ENCODE measurements around the gene CRB1. TPM values are rescaled to one million over a fixed set of nuclear protein-coding genes. Genes with fewer than 3 reads are reported as not detected.
A peak's percentile ranks its signal among the peaks of the same experiment; 100 is the strongest.

Gene CRB1
- total and polyA plus RNA-seq, 2 experiments from 2014 or later: 0.27 to 0.56 TPM

GRCh38 chr1:197321811-197322210 lies 53.8 kb downstream of the CRB1 start (continued):
- TF ChIP-seq, protein P1, sequence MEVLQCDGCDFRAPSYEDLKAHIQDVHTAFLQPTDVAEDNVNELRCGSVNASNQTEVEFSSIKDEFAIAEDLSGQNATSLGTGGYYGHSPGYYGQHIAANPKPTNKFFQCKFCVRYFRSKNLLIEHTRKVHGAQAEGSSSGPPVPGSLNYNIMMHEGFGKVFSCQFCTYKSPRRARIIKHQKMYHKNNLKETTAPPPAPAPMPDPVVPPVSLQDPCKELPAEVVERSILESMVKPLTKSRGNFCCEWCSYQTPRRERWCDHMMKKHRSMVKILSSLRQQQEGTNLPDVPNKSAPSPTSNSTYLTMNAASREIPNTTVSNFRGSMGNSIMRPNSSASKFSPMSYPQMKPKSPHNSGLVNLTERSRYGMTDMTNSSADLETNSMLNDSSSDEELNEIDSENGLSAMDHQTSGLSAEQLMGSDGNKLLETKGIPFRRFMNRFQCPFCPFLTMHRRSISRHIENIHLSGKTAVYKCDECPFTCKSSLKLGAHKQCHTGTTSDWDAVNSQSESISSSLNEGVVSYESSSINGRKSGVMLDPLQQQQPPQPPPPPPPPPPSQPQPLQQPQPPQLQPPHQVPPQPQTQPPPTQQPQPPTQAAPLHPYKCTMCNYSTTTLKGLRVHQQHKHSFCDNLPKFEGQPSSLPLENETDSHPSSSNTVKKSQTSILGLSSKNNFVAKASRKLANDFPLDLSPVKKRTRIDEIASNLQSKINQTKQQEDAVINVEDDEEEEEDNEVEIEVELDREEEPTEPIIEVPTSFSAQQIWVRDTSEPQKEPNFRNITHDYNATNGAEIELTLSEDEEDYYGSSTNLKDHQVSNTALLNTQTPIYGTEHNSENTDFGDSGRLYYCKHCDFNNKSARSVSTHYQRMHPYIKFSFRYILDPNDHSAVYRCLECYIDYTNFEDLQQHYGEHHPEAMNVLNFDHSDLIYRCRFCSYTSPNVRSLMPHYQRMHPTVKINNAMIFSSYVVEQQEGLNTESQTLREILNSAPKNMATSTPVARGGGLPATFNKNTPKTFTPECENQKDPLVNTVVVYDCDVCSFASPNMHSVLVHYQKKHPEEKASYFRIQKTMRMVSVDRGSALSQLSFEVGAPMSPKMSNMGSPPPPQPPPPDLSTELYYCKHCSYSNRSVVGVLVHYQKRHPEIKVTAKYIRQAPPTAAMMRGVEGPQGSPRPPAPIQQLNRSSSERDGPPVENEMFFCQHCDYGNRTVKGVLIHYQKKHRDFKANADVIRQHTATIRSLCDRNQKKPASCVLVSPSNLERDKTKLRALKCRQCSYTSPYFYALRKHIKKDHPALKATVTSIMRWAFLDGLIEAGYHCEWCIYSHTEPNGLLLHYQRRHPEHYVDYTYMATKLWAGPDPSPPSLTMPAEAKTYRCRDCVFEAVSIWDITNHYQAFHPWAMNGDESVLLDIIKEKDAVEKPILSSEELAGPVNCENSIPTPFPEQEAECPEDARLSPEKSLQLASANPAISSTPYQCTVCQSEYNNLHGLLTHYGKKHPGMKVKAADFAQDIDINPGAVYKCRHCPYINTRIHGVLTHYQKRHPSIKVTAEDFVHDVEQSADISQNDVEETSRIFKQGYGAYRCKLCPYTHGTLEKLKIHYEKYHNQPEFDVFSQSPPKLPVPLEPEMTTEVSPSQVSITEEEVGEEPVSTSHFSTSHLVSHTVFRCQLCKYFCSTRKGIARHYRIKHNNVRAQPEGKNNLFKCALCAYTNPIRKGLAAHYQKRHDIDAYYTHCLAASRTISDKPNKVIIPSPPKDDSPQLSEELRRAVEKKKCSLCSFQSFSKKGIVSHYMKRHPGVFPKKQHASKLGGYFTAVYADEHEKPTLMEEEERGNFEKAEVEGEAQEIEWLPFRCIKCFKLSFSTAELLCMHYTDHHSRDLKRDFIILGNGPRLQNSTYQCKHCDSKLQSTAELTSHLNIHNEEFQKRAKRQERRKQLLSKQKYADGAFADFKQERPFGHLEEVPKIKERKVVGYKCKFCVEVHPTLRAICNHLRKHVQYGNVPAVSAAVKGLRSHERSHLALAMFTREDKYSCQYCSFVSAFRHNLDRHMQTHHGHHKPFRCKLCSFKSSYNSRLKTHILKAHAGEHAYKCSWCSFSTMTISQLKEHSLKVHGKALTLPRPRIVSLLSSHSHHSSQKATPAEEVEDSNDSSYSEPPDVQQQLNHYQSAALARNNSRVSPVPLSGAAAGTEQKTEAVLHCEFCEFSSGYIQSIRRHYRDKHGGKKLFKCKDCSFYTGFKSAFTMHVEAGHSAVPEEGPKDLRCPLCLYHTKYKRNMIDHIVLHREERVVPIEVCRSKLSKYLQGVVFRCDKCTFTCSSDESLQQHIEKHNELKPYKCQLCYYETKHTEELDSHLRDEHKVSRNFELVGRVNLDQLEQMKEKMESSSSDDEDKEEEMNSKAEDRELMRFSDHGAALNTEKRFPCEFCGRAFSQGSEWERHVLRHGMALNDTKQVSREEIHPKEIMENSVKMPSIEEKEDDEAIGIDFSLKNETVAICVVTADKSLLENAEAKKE (CRISPR knock-in tag; IDR thresholded peaks at IDR 0.05): no peak

GRCh38 chr1:197327776-197328364 lies 59.8 kb downstream of the CRB1 start:
- H4K20me1 ChIP-seq (replicated peaks; ENCODE audit: insufficient read depth): no peaks in the 10 kb centered on the region
- Mint-ChIP-seq H3K9me3 (no peaks in the 10 kb centered on the region), H3K27ac (no peak overlapping the region), H3K4me3 (no peak overlapping the region), H3K36me3 (ENCODE audit: low read depth) (no peaks in the 10 kb centered on the region), H3K27me3 (ENCODE audit: insufficient read depth, low read depth, poor library complexity) (no peaks in the 10 kb centered on the region), H3K4me1 (no peaks in the 10 kb centered on the region)
- H3K4me1 ChIP-seq (ENCODE audit: insufficient read depth): no peaks in the 10 kb centered on the region
- H2AFZ ChIP-seq: no peak overlapping the region; the same call in none of the 2 replicates
- H3K9me2 ChIP-seq (ENCODE audit: insufficient read depth): no peaks in the 10 kb centered on the region
- no peaks in the 10 kb centered on the region for H3F3A ChIP-seq (replicated peaks; ENCODE audit: low read depth)
- ATAC-seq (no peak), DNase-seq (ENCODE audit: low spot score) (peak; percentile 53)
- H3K27ac ChIP-seq (ENCODE audit: low read depth): no peak overlapping the region
- no peaks in the 10 kb centered on the region for H3K79me2 ChIP-seq (replicated peaks; ENCODE audit: insufficient read depth)
- TF ChIP-seq, protein P2, sequence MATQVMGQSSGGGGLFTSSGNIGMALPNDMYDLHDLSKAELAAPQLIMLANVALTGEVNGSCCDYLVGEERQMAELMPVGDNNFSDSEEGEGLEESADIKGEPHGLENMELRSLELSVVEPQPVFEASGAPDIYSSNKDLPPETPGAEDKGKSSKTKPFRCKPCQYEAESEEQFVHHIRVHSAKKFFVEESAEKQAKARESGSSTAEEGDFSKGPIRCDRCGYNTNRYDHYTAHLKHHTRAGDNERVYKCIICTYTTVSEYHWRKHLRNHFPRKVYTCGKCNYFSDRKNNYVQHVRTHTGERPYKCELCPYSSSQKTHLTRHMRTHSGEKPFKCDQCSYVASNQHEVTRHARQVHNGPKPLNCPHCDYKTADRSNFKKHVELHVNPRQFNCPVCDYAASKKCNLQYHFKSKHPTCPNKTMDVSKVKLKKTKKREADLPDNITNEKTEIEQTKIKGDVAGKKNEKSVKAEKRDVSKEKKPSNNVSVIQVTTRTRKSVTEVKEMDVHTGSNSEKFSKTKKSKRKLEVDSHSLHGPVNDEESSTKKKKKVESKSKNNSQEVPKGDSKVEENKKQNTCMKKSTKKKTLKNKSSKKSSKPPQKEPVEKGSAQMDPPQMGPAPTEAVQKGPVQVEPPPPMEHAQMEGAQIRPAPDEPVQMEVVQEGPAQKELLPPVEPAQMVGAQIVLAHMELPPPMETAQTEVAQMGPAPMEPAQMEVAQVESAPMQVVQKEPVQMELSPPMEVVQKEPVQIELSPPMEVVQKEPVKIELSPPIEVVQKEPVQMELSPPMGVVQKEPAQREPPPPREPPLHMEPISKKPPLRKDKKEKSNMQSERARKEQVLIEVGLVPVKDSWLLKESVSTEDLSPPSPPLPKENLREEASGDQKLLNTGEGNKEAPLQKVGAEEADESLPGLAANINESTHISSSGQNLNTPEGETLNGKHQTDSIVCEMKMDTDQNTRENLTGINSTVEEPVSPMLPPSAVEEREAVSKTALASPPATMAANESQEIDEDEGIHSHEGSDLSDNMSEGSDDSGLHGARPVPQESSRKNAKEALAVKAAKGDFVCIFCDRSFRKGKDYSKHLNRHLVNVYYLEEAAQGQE (IDR thresholded peaks at IDR 0.05; ENCODE audit: unreplicated experiment): no peak
- TF ChIP-seq CTCF (conservative IDR thresholded peaks at IDR 0.05; ENCODE audit: low read depth in 2 of 2): peak; percentile 50 to 73
- H3K4me2 ChIP-seq: no peak overlapping the region
- H3K27me3 ChIP-seq (ENCODE audit: insufficient read depth): no peaks in the 10 kb centered on the region
- H3K4me3 ChIP-seq: no peak overlapping the region
- H3K36me3 ChIP-seq (ENCODE audit: insufficient read depth): no peaks in the 10 kb centered on the region
